Measurements from ENCODE around the gene GINS1. TPM values are rescaled to one million over a fixed set of nuclear protein-coding genes. Genes with fewer than 3 reads are reported as not detected.
A peak's percentile ranks its signal among the peaks of the same experiment; 100 is the strongest.

GINS1 gene
- total and polyA plus RNA-seq, 2 of the 13 experiments (the other 11 are each of a cell fraction or from before 2014, with no cell fraction given) = 14.6 to 59.9 TPM

GRCh38 chr20:25389401-25389857 is 18.0 kb upstream of the GINS1 start:
- intact Hi-C loops (cut with micrococcal nuclease; ENCODE audit: unreplicated experiment) = no loop called here
- Histone ChIP-seq H4K20me1 (ENCODE audit: insufficient read depth, low read length) (no peaks in the 10 kb centered on the region), H3K27ac (ENCODE audit: extremely low read length, insufficient read depth, low read length) (peak overlapping the region; percentile 79), H3K4me2 (ENCODE audit: low read depth, low read length) (peak overlapping the region; percentile 86), H3K27me3 (ENCODE audit: control insufficient read depth in 1 of 2, insufficient read depth in 2 of 2, low read length in 2 of 2) (no peaks in the 10 kb centered on the region), H2AFZ (ENCODE audit: low read length) (peak overlapping the region; percentile 12), H3K9ac (ENCODE audit: insufficient read depth, low read depth, low read length) (peak overlapping the region; percentile 80), H3K4me3 (replicated peaks in 1 of 3; ENCODE audit: insufficient read depth in 1 of 3, low read depth in 2 of 3, low read length in 3 of 3) (peak overlapping the region; percentile 89 to 95 (median 92)), H3K79me2 (ENCODE audit: insufficient read depth, low read length) (peaks cover 36% of the 10 kb centered on the region), H3K4me1 (ENCODE audit: insufficient read depth, low read length) (peaks cover 32% of the 10 kb centered on the region), H3K36me3 (replicated peaks in 1 of 2; ENCODE audit: control insufficient read depth in 1 of 2, insufficient read depth in 2 of 2, low read length in 2 of 2) (peaks cover 0 to 3% of the 10 kb centered on the region in 2 experiments; a peak in 1 of 5 replicates), H3K9me3 (ENCODE audit: low read length) (no peaks in the 10 kb centered on the region)
- ATAC-seq (no peak), DNase-seq (ENCODE audit: low spot score) (no peak), FAIRE-seq (peak; percentile 15)
- WGBS (ENCODE audit: low lambda C conversion rate) = 17% methylated on average over 19 of the region's 19 CpGs
- ChIA-PET POLR2A (no interaction called here), CTCF (ENCODE audit: low intra/inter-chr PET ratio, low total read pairs) (interaction anchor here (0.9 kb wide), 1 partner anchor 95 kb away, joined by 4 read pairs; no protein-coding TSS in a partner anchor)
- TSS peak; percentile 65 for BruUV-seq (replicated peaks)
- in situ Hi-C loops (cut with HindIII; ENCODE audit: extremely low pct_ligation_motif_present, low pct_unique_long_range_greater_than_20kb) = no loop called here
- TF ChIP-seq ZMAT3 (CRISPR knock-in tag; conservative IDR thresholded peaks at IDR 0.05) (0 out of 2 replicates have a peak, but pooled peaks have one; percentile 4), CCDC6 (CRISPR knock-in tag; IDR thresholded peaks at IDR 0.05) (peak; percentile 7; the same call in 1 of the 2 replicates), ZNF160 (CRISPR knock-in tag; IDR thresholded peaks at IDR 0.05) (0 out of 2 replicates have a peak, but pooled peaks have one; percentile 12), ZNF136 (CRISPR knock-in tag; IDR thresholded peaks at IDR 0.05; ENCODE audit: low read depth) (0 out of 2 replicates have a peak, but pooled peaks have one; percentile 13), ZNF292 (CRISPR knock-in tag; IDR thresholded peaks at IDR 0.05; ENCODE audit: borderline replicate concordance, low read depth) (peak; percentile 65; the same call in 1 of the 2 replicates), MIXL1 (CRISPR knock-in tag; IDR thresholded peaks at IDR 0.05) (peak; percentile 15; the same call in 1 of the 2 replicates), ZNF276 (CRISPR knock-in tag; IDR thresholded peaks at IDR 0.05; ENCODE audit: low read depth) (peak; percentile 65; the same call in 1 of the 2 replicates), SRSF4 (IDR thresholded peaks at IDR 0.05; ENCODE audit: low read depth, low read length, poor library complexity, severe bottlenecking) (no peak), TEAD3 (CRISPR knock-in tag; optimal IDR thresholded peaks at IDR 0.05; ENCODE audit: borderline replicate concordance) (peak; percentile 44), ZNF33B (CRISPR knock-in tag; IDR thresholded peaks at IDR 0.05) (no peak), RERE (CRISPR knock-in tag; IDR thresholded peaks at IDR 0.05; ENCODE audit: low read depth) (peak; percentile 35; the same call in 1 of the 2 replicates)

Data from HepG2 (cell line).